CD4-positive, alpha-beta T cell treated with Interleukin-1 beta for 1 hour (primary cell): ENCODE measurements around the gene CPT1B.

ENCODE experiments used
- DNase-seq, 2 donors: peaks; one replicate each; pipeline ENCODE4 v3.0.0-alpha.2; 2020 to 2022

Gene CPT1B

GRCh38 chr22:50584106-50585096 lies 6.2 kb upstream of the CPT1B start:
- no peak for DNase-seq

GRCh38 chr22:50583294-50583861 lies 5.2 kb upstream of the CPT1B start:
- no peak for DNase-seq

- peak; percentile 97 to 99 for DNase-seq
Measured at GRCh38 chr22:50582493-50583293, 4.5 kb upstream of the CPT1B start, which contains the start of gene CHKB. TSS of gene CHKB (minus strand) at chr22:50582849. CDS start at chr22:50582781, 68 bp downstream.

GRCh38 chr22:50581950-50582492 lies 3.8 kb upstream of the CPT1B start:
- peak in 1 of 2 donors; percentile 17 for DNase-seq

- no peak for DNase-seq
Measured at GRCh38 chr22:50581031-50581949, 3.1 kb upstream of the CPT1B start.

- no peak for DNase-seq
Measured at GRCh38 chr22:50579752-50580151, 1.5 kb upstream of the CPT1B start.

GRCh38 chr22:50578776-50579310 lies 616 bp upstream of the CPT1B start:
- DNase-seq, result no peak

- DNase-seq, result no peak
Measured at GRCh38 chr22:50577697-50577986, 585 bp downstream of the CPT1B start.

GRCh38 chr22:50576806-50577696 lies 1.2 kb downstream of the CPT1B start:
- DNase-seq, result peak in 1 of 2 donors; percentile 29

GRCh38 chr22:50576070-50576469 lies 2.2 kb downstream of the CPT1B start:
- no peak for DNase-seq

GRCh38 chr22:50575426-50575941 lies 2.7 kb downstream of the CPT1B start:
- DNase-seq, result no peak

GRCh38 chr22:50574383-50574755 lies 3.9 kb downstream of the CPT1B start:
- DNase-seq, result no peak

- no peak for DNase-seq
Measured at GRCh38 chr22:50573491-50574382, 4.5 kb downstream of the CPT1B start.

- DNase-seq, result no peak
Measured at GRCh38 chr22:50572965-50573364, 5.3 kb downstream of the CPT1B start.

GRCh38 chr22:50571264-50572175 lies 6.7 kb downstream of the CPT1B start:
- DNase-seq, result no peak

- DNase-seq, result no peak
Measured at GRCh38 chr22:50570861-50571260, 7.4 kb downstream of the CPT1B start.

GRCh38 chr22:50569896-50570535 lies 8.2 kb downstream of the CPT1B start:
- DNase-seq, result no peak

GRCh38 chr22:50569041-50569459 lies 9.2 kb downstream of the CPT1B start:
- no peak for DNase-seq
